ENCODE results near the gene KCNJ6. TPM values are rescaled to one million over a fixed set of nuclear protein-coding genes. Genes with fewer than 3 reads are reported as not detected.
A peak's percentile ranks its signal among the peaks of the same experiment; 100 is the strongest.

KCNJ6 gene
- total and polyA plus RNA-seq, 10 of the 15 experiments (the other 5 are each of a cell fraction or from before 2014, with no cell fraction given) = 0.03 to 0.07 (median 0.04) TPM; not detected in 7

DNA sequence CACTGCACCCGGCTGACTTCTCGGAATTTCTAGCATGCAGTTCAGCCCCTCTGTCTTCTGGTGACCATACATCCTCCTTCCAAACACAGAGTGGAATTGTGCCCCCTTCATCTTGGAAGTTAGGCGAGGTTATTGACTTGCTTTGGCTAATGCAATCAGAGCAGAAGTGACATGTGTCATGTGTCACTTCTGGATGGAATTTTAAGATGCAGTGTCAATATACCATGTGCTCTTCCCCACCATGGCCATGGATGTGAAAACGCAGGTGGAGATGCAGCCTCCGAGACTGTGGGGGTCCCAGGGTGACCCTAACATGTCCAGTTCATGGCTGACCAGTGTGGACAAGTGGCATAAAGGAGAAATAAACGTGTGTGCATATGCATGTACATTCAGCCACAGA lies 83.0 kb downstream of the KCNJ6 start (continued):
- TF ChIP-seq ATF7 (IDR thresholded peaks at IDR 0.05; ENCODE audit: low read depth) (no peak), ZNF207 (IDR thresholded peaks at IDR 0.05; ENCODE audit: borderline replicate concordance) (no peak)
- TF ChIP-seq, protein P1, sequence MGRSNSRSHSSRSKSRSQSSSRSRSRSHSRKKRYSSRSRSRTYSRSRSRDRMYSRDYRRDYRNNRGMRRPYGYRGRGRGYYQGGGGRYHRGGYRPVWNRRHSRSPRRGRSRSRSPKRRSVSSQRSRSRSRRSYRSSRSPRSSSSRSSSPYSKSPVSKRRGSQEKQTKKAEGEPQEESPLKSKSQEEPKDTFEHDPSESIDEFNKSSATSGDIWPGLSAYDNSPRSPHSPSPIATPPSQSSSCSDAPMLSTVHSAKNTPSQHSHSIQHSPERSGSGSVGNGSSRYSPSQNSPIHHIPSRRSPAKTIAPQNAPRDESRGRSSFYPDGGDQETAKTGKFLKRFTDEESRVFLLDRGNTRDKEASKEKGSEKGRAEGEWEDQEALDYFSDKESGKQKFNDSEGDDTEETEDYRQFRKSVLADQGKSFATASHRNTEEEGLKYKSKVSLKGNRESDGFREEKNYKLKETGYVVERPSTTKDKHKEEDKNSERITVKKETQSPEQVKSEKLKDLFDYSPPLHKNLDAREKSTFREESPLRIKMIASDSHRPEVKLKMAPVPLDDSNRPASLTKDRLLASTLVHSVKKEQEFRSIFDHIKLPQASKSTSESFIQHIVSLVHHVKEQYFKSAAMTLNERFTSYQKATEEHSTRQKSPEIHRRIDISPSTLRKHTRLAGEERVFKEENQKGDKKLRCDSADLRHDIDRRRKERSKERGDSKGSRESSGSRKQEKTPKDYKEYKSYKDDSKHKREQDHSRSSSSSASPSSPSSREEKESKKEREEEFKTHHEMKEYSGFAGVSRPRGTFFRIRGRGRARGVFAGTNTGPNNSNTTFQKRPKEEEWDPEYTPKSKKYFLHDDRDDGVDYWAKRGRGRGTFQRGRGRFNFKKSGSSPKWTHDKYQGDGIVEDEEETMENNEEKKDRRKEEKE (IDR thresholded peaks at IDR 0.05) = no peak
- TF ChIP-seq, protein P2, sequence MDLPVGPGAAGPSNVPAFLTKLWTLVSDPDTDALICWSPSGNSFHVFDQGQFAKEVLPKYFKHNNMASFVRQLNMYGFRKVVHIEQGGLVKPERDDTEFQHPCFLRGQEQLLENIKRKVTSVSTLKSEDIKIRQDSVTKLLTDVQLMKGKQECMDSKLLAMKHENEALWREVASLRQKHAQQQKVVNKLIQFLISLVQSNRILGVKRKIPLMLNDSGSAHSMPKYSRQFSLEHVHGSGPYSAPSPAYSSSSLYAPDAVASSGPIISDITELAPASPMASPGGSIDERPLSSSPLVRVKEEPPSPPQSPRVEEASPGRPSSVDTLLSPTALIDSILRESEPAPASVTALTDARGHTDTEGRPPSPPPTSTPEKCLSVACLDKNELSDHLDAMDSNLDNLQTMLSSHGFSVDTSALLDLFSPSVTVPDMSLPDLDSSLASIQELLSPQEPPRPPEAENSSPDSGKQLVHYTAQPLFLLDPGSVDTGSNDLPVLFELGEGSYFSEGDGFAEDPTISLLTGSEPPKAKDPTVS (IDR thresholded peaks at IDR 0.05; ENCODE audit: low read depth, low read length) = no peak
- TF ChIP-seq, protein P3, sequence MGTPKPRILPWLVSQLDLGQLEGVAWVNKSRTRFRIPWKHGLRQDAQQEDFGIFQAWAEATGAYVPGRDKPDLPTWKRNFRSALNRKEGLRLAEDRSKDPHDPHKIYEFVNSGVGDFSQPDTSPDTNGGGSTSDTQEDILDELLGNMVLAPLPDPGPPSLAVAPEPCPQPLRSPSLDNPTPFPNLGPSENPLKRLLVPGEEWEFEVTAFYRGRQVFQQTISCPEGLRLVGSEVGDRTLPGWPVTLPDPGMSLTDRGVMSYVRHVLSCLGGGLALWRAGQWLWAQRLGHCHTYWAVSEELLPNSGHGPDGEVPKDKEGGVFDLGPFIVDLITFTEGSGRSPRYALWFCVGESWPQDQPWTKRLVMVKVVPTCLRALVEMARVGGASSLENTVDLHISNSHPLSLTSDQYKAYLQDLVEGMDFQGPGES (IDR thresholded peaks at IDR 0.05) = no peak

DNA sequence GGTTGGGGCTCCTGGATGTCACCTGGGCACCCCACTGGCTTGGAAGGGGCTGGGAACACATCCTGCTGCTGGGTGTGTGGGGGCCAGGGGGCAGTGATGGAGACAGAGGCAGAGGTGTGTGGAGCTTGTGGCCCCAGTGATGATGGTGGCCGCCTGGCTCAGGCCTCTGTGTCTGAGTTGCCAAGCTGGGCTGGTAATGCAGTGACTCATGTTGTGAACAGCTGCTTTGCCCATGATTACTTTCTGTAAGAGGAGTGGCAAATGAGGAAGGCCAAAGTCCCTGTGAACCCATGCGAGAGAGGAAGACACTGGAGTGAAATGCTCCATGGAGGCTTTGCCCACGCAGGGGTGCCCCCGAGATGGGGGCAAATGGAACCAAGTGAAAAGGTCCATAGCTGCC lies 86.8 kb downstream of the KCNJ6 start:
- ChIA-PET SMC1A (ENCODE audit: uncharacterized antibody, unreplicated experiment) (interaction anchor here (0.9 kb wide), 1 partner anchor 36 kb away, joined by 3 read pairs; no protein-coding TSS in a partner anchor), RAD21 (ENCODE audit: unreplicated experiment) (interaction anchor here (2.1 kb wide), 1 partner anchor 36 kb away, joined by 5 read pairs; no protein-coding TSS in a partner anchor), POLR2A (no interaction called here), CTCF (interaction anchor here (0.8 kb wide), 1 partner anchor 37 kb away, joined by 3 read pairs; no protein-coding TSS in a partner anchor)
- 14% methylated on average over 4 of the region's 4 CpGs for WGBS (ENCODE audit: insufficient coverage, insufficient replicate concordance, low lambda C conversion rate, missing lambda C conversion rate)
- H3K9ac ChIP-seq (ENCODE audit: control insufficient read depth, insufficient read depth, low read length) = no peak overlapping the region
- no peaks in the 10 kb centered on the region for H3K4me1 ChIP-seq (ENCODE audit: control insufficient read depth, insufficient read depth, low read length)
- H3K79me2 ChIP-seq (ENCODE audit: control insufficient read depth, insufficient read depth, low read length) = no peaks in the 10 kb centered on the region
- no peak for FAIRE-seq
- H2AFZ ChIP-seq (ENCODE audit: control insufficient read depth, low read depth, low read length) = no peak overlapping the region
- intact Hi-C loops (cut with micrococcal nuclease; ENCODE audit: unreplicated experiment) = no loop called here
- BruUV-seq (replicated peaks) = no TSS peak
- no peaks in the 10 kb centered on the region; the same call in 2 of the 3 replicates for H3K9me3 ChIP-seq (replicated peaks; ENCODE audit: control insufficient read depth, insufficient read depth, low read length)
- H3K36me3 ChIP-seq (ENCODE audit: control insufficient read depth in 2 of 2, insufficient read depth in 2 of 2, low read length in 1 of 2) = no peaks in the 10 kb centered on the region
- no peak overlapping the region for H3K4me2 ChIP-seq (ENCODE audit: control insufficient read depth, insufficient read depth)
- DNase-seq (ENCODE audit: low read depth, low spot score) = no peak
- no peaks in the 10 kb centered on the region for H4K20me1 ChIP-seq (ENCODE audit: control insufficient read depth, insufficient read depth)
- H3K4me3 ChIP-seq = no peak overlapping the region
- H3K27me3 ChIP-seq (replicated peaks in 1 of 2; ENCODE audit: control insufficient read depth in 2 of 2, insufficient read depth in 2 of 2, low read length in 1 of 2) = no peaks in the 10 kb centered on the region; a peak in 1 of 4 replicates
- ATAC-seq = peak; percentile 74
- H3K27ac ChIP-seq (ENCODE audit: control insufficient read depth, insufficient read depth) = no peak overlapping the region
- in situ Hi-C loops (cut with MboI) = no loop called here
- TF ChIP-seq BHLHE40 (IDR thresholded peaks at IDR 0.05; ENCODE audit: borderline replicate concordance in 1 of 2, low read depth in 2 of 2, low read length in 1 of 2) (0 out of 4 replicates have a peak, but pooled peaks of 1 of the 2 experiments have one; percentile 8), CEBPB (IDR thresholded peaks at IDR 0.05; ENCODE audit: borderline replicate concordance in 1 of 2, low read depth in 2 of 2, low read length in 2 of 2) (no peak), IKZF1 (conservative IDR thresholded peaks at IDR 0.05) (0 out of 2 replicates have a peak, but pooled peaks have one; percentile 20), IRF4 (IDR thresholded peaks at IDR 0.05; ENCODE audit: low read depth, low read length) (no peak), KLF5 (IDR thresholded peaks at IDR 0.05; ENCODE audit: partially characterized antibody) (no peak), IKZF2 (IDR thresholded peaks at IDR 0.05) (no peak), ZNF274 (IDR thresholded peaks at IDR 0.05; ENCODE audit: insufficient read depth, insufficient read length) (no peak), JUNB (IDR thresholded peaks at IDR 0.05) (no peak)
- TF ChIP-seq, protein P3 (IDR thresholded peaks at IDR 0.05) = no peak
- TF ChIP-seq, protein P4, sequence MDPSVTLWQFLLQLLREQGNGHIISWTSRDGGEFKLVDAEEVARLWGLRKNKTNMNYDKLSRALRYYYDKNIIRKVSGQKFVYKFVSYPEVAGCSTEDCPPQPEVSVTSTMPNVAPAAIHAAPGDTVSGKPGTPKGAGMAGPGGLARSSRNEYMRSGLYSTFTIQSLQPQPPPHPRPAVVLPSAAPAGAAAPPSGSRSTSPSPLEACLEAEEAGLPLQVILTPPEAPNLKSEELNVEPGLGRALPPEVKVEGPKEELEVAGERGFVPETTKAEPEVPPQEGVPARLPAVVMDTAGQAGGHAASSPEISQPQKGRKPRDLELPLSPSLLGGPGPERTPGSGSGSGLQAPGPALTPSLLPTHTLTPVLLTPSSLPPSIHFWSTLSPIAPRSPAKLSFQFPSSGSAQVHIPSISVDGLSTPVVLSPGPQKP (IDR thresholded peaks at IDR 0.05; ENCODE audit: low read depth, low read length) = no peak

Data from GM12878 (cell line).